Erythroblast (primary cell): ENCODE measurements around the gene TEKTIP1.
A peak's percentile ranks its signal among the peaks of the same experiment; 100 is the strongest.
"Not testable (repeated sequence)": the region's sequence is repeated elsewhere in the genome, so short reads cannot be mapped to it uniquely, and the experiment has no call there.

ENCODE experiments used
- DNase-seq, 2 experiments: peaks; one replicate each; lab custom pipeline; 2025; lab: John Stamatoyannopoulos, UW
- GATA1 ChIP-seq: IDR thresholded peaks from 2 replicates; pipeline ENCODE4 v1.6.1; 2011; ENCODE audit warnings: low read depth, mild to moderate bottlenecking, control low read depth, low read length, moderate library complexity
- POLR2A ChIP-seq: IDR thresholded peaks from 2 replicates; pipeline ENCODE4 v1.6.1; 2011; ENCODE audit warnings: mild to moderate bottlenecking, low read length

The TEKTIP1 gene

GRCh38 chr19:3503036-3503572, 35.9 kb upstream of the TEKTIP1 start:
- TF ChIP-seq POLR2A: no peak
- TF ChIP-seq GATA1: no peak
- DNase-seq: peak; percentile 75 to 83

GRCh38 chr19:3504735-3505134, 34.2 kb upstream of the TEKTIP1 start:
- no peak for TF ChIP-seq GATA1
- TF ChIP-seq POLR2A: no peak
- DNase-seq: peak in 1 of 2 experiments; percentile 51

GRCh38 chr19:3505598-3506383, 33.2 kb upstream of the TEKTIP1 start, which contains the start of gene FZR1:
Gene FZR1 (plus strand): TSS chr19:3506311. CDS start chr19:3522990, 16,679 bp downstream.
- peak; percentile 99 to 100 for DNase-seq
- TF ChIP-seq GATA1 (no peak), POLR2A (peak; percentile 87)

- peak in 1 of 2 experiments; percentile 73 for DNase-seq
- TF ChIP-seq GATA1: no peak
- TF ChIP-seq POLR2A: no peak
Measured at GRCh38 chr19:3506384-3507340, 32.3 kb upstream of the TEKTIP1 start.

- DNase-seq: peak in 1 of 2 experiments; percentile 50
- no peak for TF ChIP-seq GATA1
- TF ChIP-seq POLR2A: no peak
Measured at GRCh38 chr19:3507371-3508120, 31.4 kb upstream of the TEKTIP1 start.

- DNase-seq: not testable (repeated sequence)
Measured at GRCh38 chr19:3508121-3508661, 30.8 kb upstream of the TEKTIP1 start.

- TF ChIP-seq POLR2A (no peak), GATA1 (no peak)
- DNase-seq: no peak
Measured at GRCh38 chr19:3508771-3509535, 30.0 kb upstream of the TEKTIP1 start.

- TF ChIP-seq GATA1 (no peak), POLR2A (no peak)
- DNase-seq: no peak
Measured at GRCh38 chr19:3509566-3509989, 29.4 kb upstream of the TEKTIP1 start.

GRCh38 chr19:3510727-3511126, 28.2 kb upstream of the TEKTIP1 start:
- no peak for DNase-seq

GRCh38 chr19:3511506-3512251, 27.3 kb upstream of the TEKTIP1 start:
- no peak for DNase-seq
- TF ChIP-seq POLR2A (no peak), GATA1 (no peak)

More at GRCh38 chr19:3510727-3511126, 28.2 kb upstream of the TEKTIP1 start:
- TF ChIP-seq POLR2A (no peak), GATA1 (no peak)

GRCh38 chr19:3512562-3513228, 26.3 kb upstream of the TEKTIP1 start:
- DNase-seq: no peak
- TF ChIP-seq POLR2A (no peak), GATA1 (no peak)
